Astrocyte (in vitro differentiated cells and primary cell): ENCODE data around the gene PNPLA5. TPM values are rescaled to one million over a fixed set of nuclear protein-coding genes. Genes with fewer than 3 reads are reported as not detected.

Experiments used
- DNase-seq: peaks from one replicate; pipeline ENCODE4 v3.0.0-alpha.2; 2010; ENCODE audit warnings: low read depth
- FAIRE-seq: peaks from 2 replicates; lab custom pipeline; 2011; peaks lifted over from hg19 to GRCh38; lab: Jason Lieb, UNC
- H2AFZ ChIP-seq: 2 replicates; pipeline ENCODE4 v1.6.0; 2012; ENCODE audit warnings: low read depth, low read length, inconsistent platforms
- H3K27ac ChIP-seq: 2 replicates; pipeline ENCODE4 v1.5.1; 2011; ENCODE audit warnings: low read depth, low read length, inconsistent platforms
- H3K27me3 ChIP-seq: 2 replicates; pipeline ENCODE4 v1.6.0; 2011; ENCODE audit warnings: low read length, inconsistent platforms; ENCODE audit not compliant: insufficient read depth
- H3K36me3 ChIP-seq: 2 replicates; pipeline ENCODE4 v1.5.1; 2011; ENCODE audit warnings: low read length, inconsistent platforms; ENCODE audit not compliant: insufficient read depth
- H3K4me1 ChIP-seq: 2 replicates; pipeline ENCODE4 v1.5.1; 2011; ENCODE audit warnings: low read length, inconsistent platforms; ENCODE audit not compliant: insufficient read depth
- H3K4me2 ChIP-seq: 2 replicates; pipeline ENCODE4 v1.6.0; 2012; ENCODE audit warnings: low read length, inconsistent platforms
- H3K4me3 ChIP-seq: 2 replicates; pipeline ENCODE4 v1.5.1; 2011; ENCODE audit warnings: low read depth, mild to moderate bottlenecking, low read length, inconsistent platforms; ENCODE audit not compliant: insufficient read depth
- H3K79me2 ChIP-seq: 2 replicates; pipeline ENCODE4 v1.6.0; 2012; ENCODE audit warnings: mild to moderate bottlenecking, low read length, inconsistent platforms; ENCODE audit not compliant: insufficient read depth
- H3K9ac ChIP-seq: 2 replicates; pipeline ENCODE4 v1.6.0; 2012; ENCODE audit warnings: mild to moderate bottlenecking, low read length, inconsistent platforms
- H3K9me3 ChIP-seq: 2 replicates; pipeline ENCODE4 v1.5.1; 2012; ENCODE audit warnings: low read depth, mild to moderate bottlenecking, low read length, inconsistent platforms; ENCODE audit not compliant: insufficient read depth
- H4K20me1 ChIP-seq: 2 replicates; pipeline ENCODE4 v1.6.0; 2012; ENCODE audit warnings: low read length, inconsistent platforms; ENCODE audit not compliant: insufficient read depth
- H3K27ac Mint-ChIP-seq: one replicate; pipeline ENCODE4 v1.8.0; 2021; ENCODE audit warnings: mild to moderate bottlenecking, mixed read lengths; ENCODE audit not compliant: unreplicated experiment
- H3K27me3 Mint-ChIP-seq: one replicate; pipeline ENCODE4 v1.8.0; 2021; ENCODE audit warnings: low read depth, mixed read lengths; ENCODE audit not compliant: unreplicated experiment
- H3K36me3 Mint-ChIP-seq: one replicate; pipeline ENCODE4 v1.8.0; 2021; ENCODE audit warnings: low read depth, mixed read lengths; ENCODE audit not compliant: unreplicated experiment
- H3K4me1 Mint-ChIP-seq: one replicate; pipeline ENCODE4 v1.8.0; 2021; ENCODE audit warnings: low read depth, mixed read lengths; ENCODE audit not compliant: unreplicated experiment
- H3K4me3 Mint-ChIP-seq: one replicate; pipeline ENCODE4 v1.8.0; 2021; ENCODE audit warnings: mild to moderate bottlenecking, moderate library complexity, mixed read lengths; ENCODE audit not compliant: unreplicated experiment
- H3K9me3 Mint-ChIP-seq: one replicate; pipeline ENCODE4 v1.8.0; 2021; ENCODE audit warnings: mild to moderate bottlenecking, mixed read lengths; ENCODE audit not compliant: unreplicated experiment
- EZH2 ChIP-seq: IDR thresholded peaks from 2 replicates; pipeline ENCODE4 v1.6.1; 2012; ENCODE audit warnings: mild to moderate bottlenecking, low read length, inconsistent platforms; ENCODE audit not compliant: insufficient read depth
- total RNA-seq: library from RNA; stranded (reverse); gene quantifications from 2 replicates; pipeline ENCODE4 v1.2.1, GENCODE V29; 2021
- TF ChIP-seq, protein P1 (sequence below): IDR thresholded peaks from 2 replicates; pipeline ENCODE4 v1.5.1; 2011; ENCODE audit warnings: low read depth, mild to moderate bottlenecking, inconsistent platforms, low read length, moderate library complexity; ENCODE audit not compliant: insufficient read depth

Gene PNPLA5
- total RNA-seq, 1 donor from 2014 or later: not detected

GRCh38 chr22:43855431-43855830 lies 36.4 kb downstream of the PNPLA5 start:
- Histone ChIP-seq H3K79me2 (no peaks in the 10 kb centered on the region), H3K9ac (no peak overlapping the region), H3K9me3 (no peaks in the 10 kb centered on the region), H3K27ac (no peak overlapping the region), H4K20me1 (peaks cover 53% of the 10 kb centered on the region), H2AFZ (no peak overlapping the region), H3K4me2 (no peak overlapping the region), H3K4me3 (no peak overlapping the region), H3K27me3 (peaks cover 4% of the 10 kb centered on the region), H3K4me1 (no peaks in the 10 kb centered on the region), H3K36me3 (no peaks in the 10 kb centered on the region)
- H3K4me1 Mint-ChIP-seq: no peaks in the 10 kb centered on the region
- H3K27ac Mint-ChIP-seq: no peak overlapping the region
- H3K9me3 Mint-ChIP-seq: peaks cover 3% of the 10 kb centered on the region
- DNase-seq (no peak), FAIRE-seq (no peak)
- H3K4me3 Mint-ChIP-seq: no peak overlapping the region
- peaks cover 9% of the 10 kb centered on the region for H3K36me3 Mint-ChIP-seq
- TF ChIP-seq, protein P1, sequence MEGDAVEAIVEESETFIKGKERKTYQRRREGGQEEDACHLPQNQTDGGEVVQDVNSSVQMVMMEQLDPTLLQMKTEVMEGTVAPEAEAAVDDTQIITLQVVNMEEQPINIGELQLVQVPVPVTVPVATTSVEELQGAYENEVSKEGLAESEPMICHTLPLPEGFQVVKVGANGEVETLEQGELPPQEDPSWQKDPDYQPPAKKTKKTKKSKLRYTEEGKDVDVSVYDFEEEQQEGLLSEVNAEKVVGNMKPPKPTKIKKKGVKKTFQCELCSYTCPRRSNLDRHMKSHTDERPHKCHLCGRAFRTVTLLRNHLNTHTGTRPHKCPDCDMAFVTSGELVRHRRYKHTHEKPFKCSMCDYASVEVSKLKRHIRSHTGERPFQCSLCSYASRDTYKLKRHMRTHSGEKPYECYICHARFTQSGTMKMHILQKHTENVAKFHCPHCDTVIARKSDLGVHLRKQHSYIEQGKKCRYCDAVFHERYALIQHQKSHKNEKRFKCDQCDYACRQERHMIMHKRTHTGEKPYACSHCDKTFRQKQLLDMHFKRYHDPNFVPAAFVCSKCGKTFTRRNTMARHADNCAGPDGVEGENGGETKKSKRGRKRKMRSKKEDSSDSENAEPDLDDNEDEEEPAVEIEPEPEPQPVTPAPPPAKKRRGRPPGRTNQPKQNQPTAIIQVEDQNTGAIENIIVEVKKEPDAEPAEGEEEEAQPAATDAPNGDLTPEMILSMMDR: no peak
- TF ChIP-seq EZH2: no peak
- peaks cover 9% of the 10 kb centered on the region for H3K27me3 Mint-ChIP-seq

GRCh38 chr22:43854786-43855271 lies 37.0 kb downstream of the PNPLA5 start:
- FAIRE-seq: no peak
- H3K9me3 Mint-ChIP-seq: peaks cover 3% of the 10 kb centered on the region
- H3K4me1 Mint-ChIP-seq: no peaks in the 10 kb centered on the region

More at GRCh38 chr22:43854786-43855271, 37.0 kb downstream of the PNPLA5 start:
- no peak overlapping the region for H3K27ac Mint-ChIP-seq
- Histone ChIP-seq H3K27ac (no peak overlapping the region), H4K20me1 (peaks cover 52% of the 10 kb centered on the region), H3K9ac (no peak overlapping the region), H3K27me3 (peaks cover 4% of the 10 kb centered on the region), H3K4me1 (no peaks in the 10 kb centered on the region), H3K4me3 (no peak overlapping the region), H3K79me2 (no peaks in the 10 kb centered on the region), H3K9me3 (no peaks in the 10 kb centered on the region), H2AFZ (no peak overlapping the region), H3K4me2 (no peak overlapping the region), H3K36me3 (no peaks in the 10 kb centered on the region)
- DNase-seq: no peak
- H3K4me3 Mint-ChIP-seq: no peak overlapping the region
- TF ChIP-seq, protein P1: no peak
- no peak for TF ChIP-seq EZH2
- H3K36me3 Mint-ChIP-seq: peaks cover 4% of the 10 kb centered on the region
- peaks cover 13% of the 10 kb centered on the region for H3K27me3 Mint-ChIP-seq
